Measurements from ENCODE around the gene LRTM2.

Gene LRTM2

DNA sequence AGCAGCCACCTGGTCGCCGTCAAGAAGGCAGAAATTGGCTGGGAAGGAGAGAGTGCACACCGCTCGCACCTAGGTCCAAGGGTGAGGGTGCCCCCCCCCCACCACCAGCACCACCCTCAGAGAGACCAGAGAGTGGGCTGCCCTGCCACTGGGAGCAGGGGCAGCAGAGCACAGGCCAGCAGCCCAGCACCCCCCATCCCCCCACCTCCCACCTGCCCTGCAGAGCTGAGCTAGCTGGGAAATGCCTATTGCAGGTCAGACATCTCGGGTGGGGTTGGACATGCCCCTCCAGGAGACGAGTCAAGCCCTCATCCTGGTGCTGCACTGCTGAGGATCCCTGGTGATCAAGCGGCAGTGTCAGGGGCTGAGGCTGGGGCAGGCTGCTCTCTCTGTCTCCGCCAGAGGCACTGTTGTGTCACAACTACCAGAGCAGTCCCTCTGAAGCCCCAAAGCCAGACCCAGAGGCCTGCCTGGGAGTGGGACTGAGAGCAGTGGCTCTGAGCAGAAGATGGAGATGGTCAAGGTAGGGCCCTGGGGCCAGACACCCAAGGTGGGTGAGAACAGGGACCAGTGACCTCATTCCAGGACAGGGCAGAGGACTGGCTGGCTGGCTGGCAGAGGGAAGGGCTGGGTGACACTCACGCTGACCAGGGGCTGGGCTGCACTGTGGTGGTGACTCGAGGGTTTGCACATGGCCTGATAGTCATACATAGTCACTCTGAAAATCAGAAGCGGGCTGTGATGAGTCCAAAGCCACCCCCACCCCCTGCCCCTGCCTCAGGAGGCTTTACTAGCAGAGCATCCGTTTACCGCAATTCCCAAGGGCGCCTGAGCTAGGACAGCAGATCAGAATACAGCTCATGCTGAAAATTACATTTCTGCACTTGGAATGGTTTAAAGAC lies 19.7 kb upstream of the LRTM2 start:
- DNase-seq (ENCODE audit: low read depth in 2 of 2) = peak; percentile 30 to 66
- no peak overlapping the region for H3K4me3 ChIP-seq (replicated peaks in 1 of 2; ENCODE audit: low read depth in 2 of 2, low read length in 2 of 2)
- TF ChIP-seq, protein P1, sequence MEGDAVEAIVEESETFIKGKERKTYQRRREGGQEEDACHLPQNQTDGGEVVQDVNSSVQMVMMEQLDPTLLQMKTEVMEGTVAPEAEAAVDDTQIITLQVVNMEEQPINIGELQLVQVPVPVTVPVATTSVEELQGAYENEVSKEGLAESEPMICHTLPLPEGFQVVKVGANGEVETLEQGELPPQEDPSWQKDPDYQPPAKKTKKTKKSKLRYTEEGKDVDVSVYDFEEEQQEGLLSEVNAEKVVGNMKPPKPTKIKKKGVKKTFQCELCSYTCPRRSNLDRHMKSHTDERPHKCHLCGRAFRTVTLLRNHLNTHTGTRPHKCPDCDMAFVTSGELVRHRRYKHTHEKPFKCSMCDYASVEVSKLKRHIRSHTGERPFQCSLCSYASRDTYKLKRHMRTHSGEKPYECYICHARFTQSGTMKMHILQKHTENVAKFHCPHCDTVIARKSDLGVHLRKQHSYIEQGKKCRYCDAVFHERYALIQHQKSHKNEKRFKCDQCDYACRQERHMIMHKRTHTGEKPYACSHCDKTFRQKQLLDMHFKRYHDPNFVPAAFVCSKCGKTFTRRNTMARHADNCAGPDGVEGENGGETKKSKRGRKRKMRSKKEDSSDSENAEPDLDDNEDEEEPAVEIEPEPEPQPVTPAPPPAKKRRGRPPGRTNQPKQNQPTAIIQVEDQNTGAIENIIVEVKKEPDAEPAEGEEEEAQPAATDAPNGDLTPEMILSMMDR (IDR thresholded peaks at IDR 0.05; ENCODE audit: low read depth, low read length) = peak; percentile 63

DNA sequence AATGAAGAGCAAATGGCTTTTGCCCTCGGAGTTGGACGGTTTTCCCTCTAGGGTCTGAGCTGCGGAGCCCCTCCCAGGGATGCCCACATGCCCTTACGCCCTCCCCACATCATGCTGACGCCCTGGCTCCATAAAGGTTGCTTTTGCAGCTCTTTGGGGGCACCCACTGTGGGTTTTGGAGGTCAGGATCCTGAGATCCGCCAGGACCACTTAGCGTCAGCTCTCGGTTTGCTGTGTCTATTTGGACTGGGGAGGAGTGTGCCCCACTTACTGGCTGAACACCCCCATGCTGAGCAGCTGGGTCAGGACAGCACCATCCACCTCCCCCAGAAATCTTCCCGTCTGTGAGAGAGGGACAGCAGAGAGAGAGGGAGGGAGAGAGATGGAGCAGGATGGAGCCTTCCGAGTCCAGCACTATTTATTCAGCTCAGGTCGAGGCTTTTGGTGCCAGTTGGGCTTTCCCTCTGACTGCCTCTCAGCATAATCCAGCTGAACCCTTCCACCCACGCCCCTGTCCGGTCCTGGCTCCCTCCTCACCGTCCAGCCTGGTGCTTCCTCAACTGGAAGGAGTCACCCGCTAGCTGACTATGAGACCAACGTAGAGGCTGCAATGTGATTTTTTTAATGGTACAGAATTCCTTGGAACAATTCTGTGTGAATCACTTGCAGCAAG lies 18.9 kb upstream of the LRTM2 start:
- TF ChIP-seq, protein P1 (IDR thresholded peaks at IDR 0.05; ENCODE audit: low read depth, low read length) = no peak
- no peak overlapping the region for H3K4me3 ChIP-seq (replicated peaks in 1 of 2; ENCODE audit: low read depth in 2 of 2, low read length in 2 of 2)
- no peak for DNase-seq (ENCODE audit: low read depth in 2 of 2)

DNA sequence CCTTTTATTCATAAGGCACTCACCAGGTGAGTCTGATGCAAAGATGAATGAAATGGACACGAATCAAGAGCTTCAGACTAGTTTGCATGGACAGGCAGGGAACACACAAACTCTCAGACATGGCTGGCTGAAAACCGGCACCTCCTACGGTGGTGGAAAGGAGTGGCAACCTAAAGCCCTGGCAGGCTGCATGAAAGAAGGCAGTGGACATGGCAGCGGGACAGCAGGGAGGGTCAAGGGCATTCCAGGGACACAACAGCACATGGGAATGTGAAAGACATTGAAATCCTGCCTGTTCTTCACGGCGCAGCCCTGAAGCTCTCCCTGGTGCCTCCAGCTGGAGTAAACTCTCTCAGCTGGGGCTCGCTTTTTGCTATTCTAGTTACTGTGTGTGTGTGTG lies 16.6 kb upstream of the LRTM2 start:
- no peak for DNase-seq (ENCODE audit: low read depth in 2 of 2)
- H3K4me3 ChIP-seq (replicated peaks in 1 of 2; ENCODE audit: low read depth in 2 of 2, low read length in 2 of 2) = no peak overlapping the region
- TF ChIP-seq, protein P1 (IDR thresholded peaks at IDR 0.05; ENCODE audit: low read depth, low read length) = no peak

DNA sequence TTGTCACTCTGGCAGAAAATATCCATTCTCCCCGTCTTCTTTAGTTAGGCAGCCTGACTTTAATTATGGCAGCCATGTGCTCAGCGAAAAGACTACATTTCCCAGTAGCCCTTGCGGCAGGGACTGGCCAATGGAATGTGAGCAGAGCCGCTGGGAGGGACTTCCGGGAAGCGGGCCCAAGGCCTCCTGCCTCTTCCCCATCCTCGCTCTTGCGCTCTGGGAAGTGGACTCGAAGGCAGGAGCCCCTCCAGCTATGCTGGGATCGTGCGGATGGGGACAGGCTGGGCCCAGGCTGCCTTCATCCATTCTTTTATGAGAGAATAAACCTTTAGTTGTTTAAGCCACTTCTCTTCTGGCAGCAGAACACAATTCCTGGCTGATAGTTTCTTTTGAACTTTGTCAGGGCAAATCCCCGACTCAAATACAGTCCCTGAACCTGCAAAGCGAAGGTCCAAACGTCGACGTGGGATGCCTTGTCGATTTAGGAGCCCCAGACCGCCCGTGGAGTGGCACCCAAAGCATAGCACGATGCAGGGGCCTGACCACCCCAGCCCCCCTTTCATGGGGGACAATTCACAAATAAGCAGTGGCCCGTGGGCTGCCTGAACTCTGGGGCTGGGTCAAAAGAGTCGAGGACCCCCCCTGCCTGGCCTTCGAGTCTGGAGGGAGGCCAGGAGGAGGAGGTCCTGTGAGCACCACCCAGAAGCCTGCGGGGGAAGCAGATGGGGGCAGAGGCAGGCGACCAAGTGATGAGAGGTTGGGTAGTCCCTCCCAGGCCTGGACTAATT lies 15.6 kb upstream of the LRTM2 start:
- DNase-seq (ENCODE audit: low read depth in 2 of 2) = peak; percentile 92 to 93
- TF ChIP-seq, protein P1 (IDR thresholded peaks at IDR 0.05; ENCODE audit: low read depth, low read length) = no peak
- H3K4me3 ChIP-seq (replicated peaks in 1 of 2; ENCODE audit: low read depth in 2 of 2, low read length in 2 of 2) = no peak overlapping the region

DNA sequence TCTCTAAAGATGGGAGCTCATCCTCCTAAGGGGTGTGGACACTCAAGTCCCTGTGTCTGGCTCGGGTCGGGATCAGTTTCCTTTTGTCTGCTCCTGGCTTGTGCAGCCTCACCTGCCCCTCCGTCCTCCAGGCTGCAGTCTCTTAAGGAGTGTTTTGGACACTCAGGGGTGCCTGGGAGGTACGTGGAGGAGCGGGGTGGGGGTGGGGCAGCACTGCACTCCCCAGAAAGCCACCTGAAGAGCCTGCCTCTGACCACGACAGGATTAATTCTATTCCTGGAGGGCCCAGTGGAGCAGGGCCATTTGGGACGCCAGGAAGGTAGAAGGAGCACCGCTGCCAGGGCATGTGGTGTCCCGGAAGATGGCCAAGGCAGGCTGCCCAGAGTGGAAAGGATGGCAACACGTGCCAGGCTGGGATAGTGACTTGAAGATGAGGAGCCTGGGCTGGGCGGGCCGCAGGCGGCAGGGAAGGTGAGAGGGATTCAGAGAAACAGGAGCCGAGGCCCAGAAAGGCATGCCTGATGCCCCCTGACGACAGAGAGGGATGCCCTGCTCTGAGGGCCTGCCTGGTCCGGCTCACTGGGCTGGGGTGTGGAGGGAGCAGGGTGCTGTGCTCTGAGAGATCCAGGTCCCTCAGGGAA lies 14.8 kb upstream of the LRTM2 start:
- no peak for DNase-seq (ENCODE audit: low read depth in 2 of 2)
- H3K4me3 ChIP-seq (replicated peaks in 1 of 2; ENCODE audit: low read depth in 2 of 2, low read length in 2 of 2) = no peak overlapping the region
- TF ChIP-seq, protein P1 (IDR thresholded peaks at IDR 0.05; ENCODE audit: low read depth, low read length) = no peak

Data from cardiac fibroblast (primary cell).